ENCODE results near the gene HIBADH.
A peak's percentile ranks its signal among the peaks of the same experiment; 100 is the strongest.
"Not testable (repeated sequence)": the region's sequence is repeated elsewhere in the genome, so short reads cannot be mapped to it uniquely, and the experiment has no call there.

The HIBADH gene

DNA sequence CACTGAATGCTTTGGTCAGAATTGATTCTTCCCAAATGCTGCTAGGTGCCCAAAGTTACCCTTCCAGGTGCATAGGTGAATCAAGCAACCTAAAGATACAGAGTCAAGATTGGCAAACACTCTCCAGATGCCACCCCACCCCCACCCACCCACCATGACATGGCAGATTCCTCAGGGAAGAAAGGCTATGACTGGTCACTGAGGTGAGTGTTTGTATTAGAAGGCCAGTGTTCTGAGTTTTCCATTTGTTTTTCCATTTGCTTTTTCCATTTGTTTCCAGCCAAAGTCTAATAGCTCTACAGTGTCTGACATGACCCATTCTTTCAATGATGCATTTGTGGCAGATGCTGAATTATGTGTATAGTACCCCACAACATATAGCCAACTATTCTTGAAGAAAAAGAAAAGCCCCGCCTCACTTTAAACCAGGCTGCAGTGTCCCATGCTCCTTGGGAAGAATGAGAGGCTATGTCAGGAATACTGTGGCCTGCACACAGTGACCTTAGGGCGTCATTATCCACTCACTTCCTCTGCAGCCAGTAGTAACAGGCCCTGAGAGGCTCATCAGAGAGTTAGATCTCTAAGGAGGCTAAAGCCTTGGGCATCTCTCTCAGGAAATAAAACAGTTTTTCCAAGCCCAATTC is 16.1 kb upstream of the HIBADH start:
- DNase-seq (ENCODE audit: low spot score), result no peak

DNA sequence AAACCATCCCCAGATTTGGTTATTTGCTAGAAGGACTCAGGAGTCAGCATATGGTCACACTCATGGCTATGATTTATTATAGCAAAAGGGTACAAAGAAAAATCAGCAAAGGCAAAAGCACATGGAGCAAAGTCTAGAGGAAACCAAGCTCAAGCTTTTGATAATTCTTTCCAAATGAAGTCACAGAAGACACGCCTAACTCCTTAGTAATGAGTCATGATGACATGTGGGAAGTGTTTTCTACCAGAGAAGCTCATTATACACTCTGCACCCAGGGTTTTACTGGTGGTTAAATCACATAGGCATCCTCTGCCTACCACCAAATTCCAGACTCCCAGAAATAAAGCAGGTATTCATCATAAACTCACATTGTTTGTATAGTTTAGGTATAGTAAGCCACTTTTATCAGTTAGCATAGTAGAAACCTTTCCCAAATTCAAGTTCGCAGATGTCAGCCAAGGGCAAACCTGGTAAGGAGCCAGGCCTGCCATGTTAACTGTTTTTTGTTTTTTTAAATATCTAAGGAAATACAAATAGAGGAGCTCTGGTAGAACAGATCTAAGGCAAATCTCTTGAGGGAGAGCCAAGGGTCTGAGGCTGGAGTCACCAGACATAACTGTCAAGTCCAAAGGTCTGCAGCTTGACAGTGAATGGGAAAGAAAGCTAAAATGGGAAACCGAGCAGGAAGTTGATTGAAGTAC is 15.4 kb upstream of the HIBADH start:
- DNase-seq (ENCODE audit: low spot score), result no peak

- DNase-seq (ENCODE audit: low spot score), result not testable (repeated sequence)
Measured at GRCh38 chr7:27674126-27674525, 11.4 kb upstream of the HIBADH start.

GRCh38 chr7:27671675-27672074 is 9.0 kb upstream of the HIBADH start:
- no peak for DNase-seq (ENCODE audit: low spot score)

GRCh38 chr7:27670676-27671075 is 8.0 kb upstream of the HIBADH start:
- DNase-seq (ENCODE audit: low spot score), result no peak

- DNase-seq (ENCODE audit: low spot score), result no peak
Measured at GRCh38 chr7:27670177-27670576, 7.5 kb upstream of the HIBADH start.

DNA sequence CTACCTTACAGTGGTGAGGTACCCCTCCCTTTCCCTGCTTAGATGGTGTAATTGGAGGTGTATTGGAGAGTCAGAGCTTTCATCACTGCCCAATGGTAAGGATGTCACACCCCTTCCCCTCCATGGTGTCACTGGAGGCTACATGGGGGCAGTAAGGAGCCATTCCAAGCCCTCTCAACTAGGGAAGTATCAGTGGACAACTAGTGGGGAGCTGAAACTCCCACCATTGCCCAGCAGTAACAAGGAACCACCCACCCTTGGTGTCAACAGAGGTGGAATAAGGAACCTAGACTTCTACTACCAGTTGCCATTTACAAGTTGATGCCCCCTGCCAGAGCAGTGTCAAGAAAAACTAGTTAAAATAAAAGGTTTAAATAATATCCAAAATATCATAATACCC is 2.8 kb upstream of the HIBADH start:
- DNase-seq (ENCODE audit: low spot score), result no peak

DNA sequence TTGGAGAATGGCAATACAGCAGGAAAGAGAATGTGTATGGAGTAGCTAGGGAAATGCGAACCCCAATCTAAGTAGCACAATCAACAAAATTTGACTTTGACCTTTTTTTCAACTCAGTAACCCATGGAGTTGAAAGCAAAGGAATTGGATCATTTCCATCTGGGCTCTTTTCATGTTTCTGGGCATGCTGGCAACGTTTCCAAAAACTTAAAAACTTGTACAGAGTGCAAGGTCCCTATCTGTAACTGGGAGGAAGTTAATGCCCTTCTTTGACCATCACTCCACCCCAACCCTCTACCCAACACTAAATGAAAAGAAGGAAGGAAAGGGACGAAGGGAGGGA is 1.3 kb upstream of the HIBADH start:
- DNase-seq (ENCODE audit: low spot score), result no peak

DNA sequence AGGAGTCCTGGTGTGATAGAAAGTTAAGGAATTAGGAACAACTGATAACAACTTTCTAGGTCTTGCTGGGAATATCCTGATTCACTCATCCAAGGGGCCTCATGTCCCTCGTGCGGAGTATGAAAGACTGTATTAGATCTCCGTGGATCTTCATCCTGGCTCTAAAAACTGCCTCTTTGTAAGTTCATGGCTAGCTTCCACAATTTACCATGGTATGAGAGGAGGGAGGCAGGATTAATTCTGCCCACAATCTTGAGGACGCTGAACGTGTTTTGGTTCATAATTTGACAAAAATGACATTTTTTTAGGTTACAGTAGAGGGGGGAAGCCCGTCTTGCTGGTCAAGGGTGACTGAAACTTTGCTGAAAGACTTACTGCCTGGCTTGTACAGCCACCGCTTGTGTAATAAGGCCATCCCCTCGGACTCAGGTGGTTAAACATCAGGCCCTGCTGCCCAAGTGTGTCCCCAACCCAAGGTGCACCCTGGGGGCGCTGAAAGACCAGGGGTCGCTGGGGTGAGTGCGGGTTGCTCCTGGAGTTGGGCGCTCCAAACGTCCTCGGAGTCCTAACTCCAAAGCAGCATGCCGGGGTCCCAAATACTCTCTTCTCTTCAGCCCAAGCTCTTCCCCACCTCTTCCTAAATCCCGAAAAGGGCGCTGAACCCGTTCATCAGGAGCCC is 733 bp downstream of the HIBADH start:
- DNase-seq (ENCODE audit: low spot score), result no peak

DNA sequence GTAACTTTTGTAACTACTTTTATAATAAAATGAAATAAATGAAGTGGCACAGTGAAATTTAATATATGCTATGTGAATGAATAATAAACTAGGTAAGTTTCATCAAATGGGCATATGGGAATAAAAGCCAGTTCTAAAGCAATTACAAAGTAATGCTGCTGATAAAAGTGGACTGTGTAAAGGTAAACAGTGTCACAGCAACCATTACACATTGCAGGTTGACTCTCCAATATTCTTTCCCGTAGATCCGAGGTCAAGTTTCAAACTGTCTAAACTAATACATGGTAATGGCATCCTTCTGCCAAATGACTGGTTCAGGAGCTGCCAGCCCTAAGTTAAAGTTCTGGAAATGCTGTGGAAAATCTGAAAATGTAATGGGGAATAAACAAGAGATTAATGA is 6.0 kb downstream of the HIBADH start:
- DNase-seq (ENCODE audit: low spot score), result no peak

GRCh38 chr7:27655184-27655583 is 7.5 kb downstream of the HIBADH start:
- DNase-seq (ENCODE audit: low spot score), result no peak

- DNase-seq (ENCODE audit: low spot score), result peak; percentile 59
Measured at GRCh38 chr7:27652518-27652917, 10.2 kb downstream of the HIBADH start.

DNA sequence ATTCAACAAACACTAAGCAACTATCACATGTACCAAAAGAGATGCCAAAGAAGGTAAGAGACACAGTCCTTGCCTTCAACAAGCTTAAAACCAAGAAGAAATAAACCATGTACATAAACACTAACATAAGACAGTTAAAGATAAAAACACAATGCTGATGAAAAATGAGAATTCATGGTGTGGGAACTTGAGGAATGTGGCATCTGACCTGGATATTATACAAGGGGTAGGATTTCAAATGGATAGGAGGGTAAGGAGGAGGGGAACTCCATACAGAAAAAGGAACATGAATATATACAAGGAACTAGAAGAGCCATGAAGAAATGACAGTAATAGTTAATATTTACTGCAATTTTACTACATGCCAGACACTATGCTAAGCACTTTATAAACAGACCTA is 11.0 kb downstream of the HIBADH start:
- DNase-seq (ENCODE audit: low spot score), result no peak

DNA sequence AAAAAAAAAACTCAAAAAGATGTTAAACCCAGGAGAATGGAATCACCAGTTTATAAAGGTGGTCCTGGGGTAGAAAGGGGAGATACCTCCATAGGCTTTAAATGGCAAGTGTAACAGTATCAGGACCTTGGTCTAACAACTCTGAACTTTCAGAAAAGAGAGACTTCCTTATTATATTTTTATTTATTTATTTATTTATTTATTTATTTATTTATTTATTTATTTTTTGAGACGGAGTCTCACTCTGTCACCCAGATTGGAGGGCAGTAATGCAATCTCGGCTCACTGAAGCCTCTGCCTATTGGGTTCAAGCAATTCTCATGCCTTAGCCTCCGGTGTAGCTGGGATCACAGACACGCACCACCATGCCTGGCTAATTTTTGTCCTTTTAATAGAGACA is 12.4 kb downstream of the HIBADH start:
- no peak for DNase-seq (ENCODE audit: low spot score)

GRCh38 chr7:27647489-27647888 is 15.2 kb downstream of the HIBADH start:
- DNase-seq (ENCODE audit: low spot score), result no peak

GRCh38 chr7:27647046-27647445 is 15.6 kb downstream of the HIBADH start:
- no peak for DNase-seq (ENCODE audit: low spot score)

GRCh38 chr7:27642271-27642670 is 20.4 kb downstream of the HIBADH start:
- DNase-seq (ENCODE audit: low spot score), result no peak

DNA sequence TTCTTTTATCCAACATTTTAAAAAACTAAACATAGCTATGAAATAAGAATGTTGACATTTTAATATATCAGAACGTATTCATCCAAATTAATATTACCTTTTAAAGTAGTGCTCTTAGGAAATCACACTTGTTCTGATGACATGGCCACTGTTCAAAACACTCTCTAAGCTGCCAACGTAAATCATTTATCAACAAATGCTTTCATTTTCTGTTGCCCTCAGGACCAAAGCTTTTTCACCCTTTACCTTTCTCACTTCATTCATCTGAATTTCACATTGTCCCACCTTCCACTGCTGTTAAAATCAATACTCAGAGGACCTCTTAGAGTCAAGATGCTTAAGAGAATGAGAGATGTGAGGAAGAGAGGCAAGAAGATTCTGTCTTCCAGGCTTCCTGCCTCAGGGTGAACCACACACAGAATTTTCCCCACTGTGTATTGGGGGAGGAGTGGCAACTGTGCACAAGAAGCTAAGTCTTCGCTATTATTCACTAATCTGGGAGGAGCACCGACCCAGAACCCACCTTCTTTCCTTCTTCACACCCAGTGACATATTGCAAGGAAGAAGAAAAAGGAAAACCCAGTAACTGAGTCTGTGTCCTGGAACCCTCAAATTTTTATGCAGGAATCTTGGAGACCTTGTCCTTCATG is 21.0 kb downstream of the HIBADH start:
- DNase-seq (ENCODE audit: low spot score), result no peak

GRCh38 chr7:27640884-27641574 is 21.7 kb downstream of the HIBADH start:
- DNase-seq (ENCODE audit: low spot score), result no peak

GRCh38 chr7:27639851-27640250 is 22.8 kb downstream of the HIBADH start:
- DNase-seq (ENCODE audit: low spot score), result no peak

GRCh38 chr7:27639048-27639447 is 23.6 kb downstream of the HIBADH start:
- not testable (repeated sequence) for DNase-seq (ENCODE audit: low spot score)

DNA sequence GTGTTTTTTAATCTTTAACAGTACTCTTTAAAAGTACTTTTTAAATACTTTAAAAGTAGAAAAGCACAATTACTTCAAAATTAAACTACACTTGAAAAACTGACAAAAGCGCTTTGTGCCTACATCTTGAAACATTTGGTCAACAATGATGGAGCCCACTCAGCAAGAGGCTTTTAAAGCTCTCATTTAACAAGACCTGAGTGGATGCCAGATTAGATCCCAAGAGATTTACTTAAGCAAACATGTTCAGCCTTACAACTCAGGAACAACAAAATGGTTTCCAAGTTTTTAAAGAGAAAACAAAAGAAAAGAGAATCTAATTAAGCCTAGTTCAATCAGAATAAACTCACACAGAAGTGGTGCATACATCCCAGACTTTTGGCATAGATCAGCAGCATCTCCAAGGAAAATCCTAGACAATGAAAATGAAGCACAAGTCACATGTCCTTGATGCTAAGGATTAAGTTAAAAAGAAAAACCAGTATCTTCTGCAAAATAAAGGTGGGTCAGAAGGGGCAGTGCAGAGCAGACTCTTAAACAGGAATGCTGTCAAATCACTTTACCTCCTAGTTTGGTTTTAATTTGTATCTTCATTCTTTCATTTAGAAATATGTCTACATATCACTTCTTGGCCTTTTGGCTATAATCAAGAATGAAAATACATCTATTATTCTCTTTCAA is 26.2 kb downstream of the HIBADH start:
- no peak for DNase-seq (ENCODE audit: low spot score)
